ENCODE data around the gene RGSL1.

Gene RGSL1

DNA sequence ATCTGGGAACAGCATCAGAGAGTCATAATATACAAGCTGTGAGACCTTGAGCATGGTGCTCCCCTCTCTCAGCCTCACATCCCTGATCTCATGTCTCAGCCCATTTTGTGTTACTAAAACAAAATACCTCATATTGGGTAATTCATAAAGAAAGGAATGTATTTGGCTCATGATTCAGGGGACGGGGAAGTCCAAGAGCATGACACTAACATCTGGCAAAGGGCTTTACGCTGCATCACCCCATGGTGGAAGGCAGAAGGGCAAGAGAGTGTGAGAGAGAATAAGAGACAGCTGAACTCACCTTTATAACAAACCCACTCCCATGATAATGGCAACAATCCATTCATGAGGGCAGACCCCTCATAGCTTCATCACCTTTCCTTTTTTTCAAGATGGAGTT lies 102.6 kb downstream of the RGSL1 start:
- DNase-seq, result no peak

DNA sequence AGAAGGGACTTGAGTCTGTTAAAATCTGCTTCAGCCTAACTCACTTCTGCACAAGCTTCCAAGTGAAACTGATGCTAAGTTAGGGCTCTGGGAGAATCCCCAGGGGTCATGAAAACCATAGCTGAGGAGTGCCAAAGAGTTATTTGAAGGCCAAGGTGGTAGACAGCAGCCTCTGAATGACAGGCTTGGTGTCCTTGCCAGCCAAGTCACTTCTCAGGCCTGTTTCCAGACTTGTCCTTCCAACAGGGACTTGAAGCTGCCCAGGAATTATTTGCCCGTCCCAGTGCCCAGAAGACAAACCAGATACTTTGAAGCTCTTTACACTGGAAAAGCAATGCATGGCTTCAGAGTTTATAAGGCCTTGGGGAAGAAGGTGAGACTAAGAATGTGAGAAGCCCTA lies 105.5 kb downstream of the RGSL1 start:
- DNase-seq, result no peak

GRCh38 chr1:182556279-182556678 lies 106.3 kb downstream of the RGSL1 start:
- DNase-seq, result no peak

DNA sequence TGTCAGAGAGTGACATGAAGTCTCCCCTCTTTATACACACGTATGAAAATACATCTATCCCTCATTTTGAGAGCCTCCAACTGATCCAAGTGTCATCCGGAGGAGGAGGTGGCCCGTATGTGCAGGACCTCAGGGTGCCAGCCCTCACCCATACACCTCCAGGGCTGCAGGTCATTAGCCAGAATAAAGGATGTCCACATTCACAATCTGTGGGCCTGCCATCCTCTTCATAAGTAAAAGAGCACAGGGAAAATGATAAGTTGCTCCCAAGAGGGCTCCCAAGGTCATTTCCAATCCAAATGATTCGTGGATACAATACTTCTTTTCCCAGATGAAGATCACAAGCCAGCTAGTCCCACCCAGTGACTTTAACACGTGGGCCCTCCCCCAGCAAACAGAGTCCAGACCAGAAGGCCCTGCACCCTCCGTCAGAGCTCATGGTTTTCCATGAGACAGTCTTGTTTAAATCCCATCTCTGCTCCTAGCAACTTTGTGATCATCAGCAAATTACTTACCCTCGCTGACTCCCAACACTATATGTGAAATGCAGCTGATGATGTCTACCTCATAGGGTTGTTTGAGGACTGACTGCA lies 110.5 kb downstream of the RGSL1 start:
- no peak for DNase-seq

DNA sequence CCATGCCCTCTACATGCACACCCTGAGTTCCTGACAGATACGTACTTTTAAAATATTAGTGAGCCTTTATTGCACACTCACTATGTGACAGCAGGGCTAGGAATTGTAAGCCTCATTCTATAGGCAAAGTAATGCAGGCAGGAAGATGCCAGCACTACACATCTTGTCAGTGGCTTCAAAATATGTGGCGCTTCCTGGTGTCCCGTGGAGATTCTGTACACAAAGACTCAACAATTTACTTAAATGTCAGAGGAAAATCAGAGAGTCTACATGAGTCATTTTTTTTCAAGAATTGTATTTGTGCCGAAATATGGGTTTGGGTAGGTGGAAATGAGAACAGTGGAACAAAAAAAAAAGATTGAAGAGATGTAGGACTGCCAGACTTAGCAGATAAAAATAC lies 111.5 kb downstream of the RGSL1 start:
- no peak for DNase-seq

- no peak for DNase-seq
Observed at GRCh38 chr1:182563095-182563494, 113.1 kb downstream of the RGSL1 start.

DNA sequence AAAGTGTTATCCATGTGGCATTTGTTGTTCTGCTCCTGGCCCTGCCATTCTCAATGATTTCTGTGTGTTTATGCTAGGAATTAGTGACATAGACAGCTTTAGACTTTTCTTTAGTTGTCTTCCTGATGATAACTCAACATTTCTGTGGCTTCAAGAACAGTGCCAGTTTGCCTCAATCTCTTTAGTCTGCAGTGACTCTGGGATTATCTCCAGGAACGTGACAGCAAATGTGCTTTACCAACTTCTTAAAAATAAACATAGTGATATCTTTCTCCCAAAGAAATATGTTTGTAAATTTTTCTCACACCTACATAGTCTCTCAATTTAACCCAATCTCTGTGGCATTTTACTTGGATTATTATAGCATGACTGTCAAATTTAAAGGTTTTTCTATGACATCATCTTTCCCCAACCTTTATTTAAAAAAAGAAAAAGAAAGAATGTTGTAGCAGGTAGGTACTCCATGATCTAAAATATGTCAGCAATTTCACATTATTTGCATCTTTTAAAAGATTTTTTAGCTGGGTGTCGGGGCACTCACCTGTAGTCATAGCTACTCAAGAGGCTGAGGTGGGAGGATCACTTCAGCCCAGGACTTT lies 114.6 kb downstream of the RGSL1 start:
- no peak for DNase-seq

DNA sequence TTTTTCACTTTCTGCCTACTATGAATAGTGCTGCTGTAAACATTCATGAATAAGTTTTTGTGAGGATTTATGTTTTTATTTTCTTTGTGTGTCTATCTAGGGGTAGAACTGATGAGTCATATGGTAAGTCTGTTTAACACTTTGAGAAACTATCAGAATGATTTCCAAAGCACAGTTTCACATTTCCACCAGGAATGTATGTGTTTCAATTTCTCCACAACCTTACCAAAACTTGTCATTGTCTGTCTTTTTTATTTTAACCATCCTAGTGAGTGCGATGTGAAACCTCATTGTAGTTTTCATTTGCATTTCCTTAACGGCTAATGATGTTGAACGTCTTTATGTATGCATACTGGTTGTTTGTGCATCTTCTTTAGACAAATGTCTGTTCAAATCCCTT lies 115.6 kb downstream of the RGSL1 start:
- no peak for DNase-seq

DNA sequence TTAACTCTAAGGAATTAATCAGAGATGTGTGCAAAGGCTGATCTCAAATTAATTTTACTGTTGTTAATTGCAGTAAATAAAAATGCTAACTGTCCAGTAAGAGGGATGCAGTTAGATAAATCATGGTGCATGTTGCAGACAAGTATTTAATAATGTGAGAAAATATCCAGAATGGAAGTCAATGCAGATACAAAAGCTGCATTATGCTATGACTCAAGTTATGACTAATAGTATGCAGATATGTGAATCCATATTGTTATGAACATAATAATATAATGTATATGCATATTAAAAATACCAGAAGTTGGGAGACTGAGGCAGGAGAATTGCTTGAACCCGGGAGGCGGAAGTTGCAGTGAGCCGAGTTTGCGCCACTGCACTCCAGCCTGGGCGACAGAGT lies 117.7 kb downstream of the RGSL1 start:
- no peak for DNase-seq

DNA sequence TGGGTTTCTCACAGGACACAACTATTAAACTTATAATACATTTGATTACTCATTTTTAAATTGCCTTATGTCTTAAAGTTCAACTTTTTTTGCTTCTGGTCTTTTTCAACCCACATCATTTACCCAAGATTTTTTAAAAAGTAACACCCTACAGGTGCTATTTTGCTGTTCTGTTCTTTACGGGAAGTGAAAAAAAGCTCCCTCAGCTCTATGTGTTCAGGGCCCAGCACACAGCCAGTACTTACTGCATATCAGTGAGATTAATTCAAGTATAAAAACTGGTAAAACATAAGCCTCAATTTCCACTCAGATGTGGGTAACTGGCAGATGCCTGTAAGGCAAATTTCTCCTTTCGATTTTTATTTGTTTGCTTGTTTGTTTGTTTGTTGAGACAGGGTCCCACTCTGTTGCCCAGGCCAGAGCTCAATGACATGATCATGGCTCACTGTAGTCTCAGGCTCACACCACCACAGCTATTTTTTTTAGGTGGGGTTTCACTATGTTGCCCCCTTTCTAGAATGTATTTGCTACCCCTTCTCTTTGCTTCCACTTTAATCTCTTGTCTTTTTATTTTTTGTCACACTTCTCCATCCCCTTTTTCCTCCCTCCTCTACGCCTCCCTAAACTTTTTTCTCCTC lies 118.8 kb downstream of the RGSL1 start:
- DNase-seq, result no peak

DNA sequence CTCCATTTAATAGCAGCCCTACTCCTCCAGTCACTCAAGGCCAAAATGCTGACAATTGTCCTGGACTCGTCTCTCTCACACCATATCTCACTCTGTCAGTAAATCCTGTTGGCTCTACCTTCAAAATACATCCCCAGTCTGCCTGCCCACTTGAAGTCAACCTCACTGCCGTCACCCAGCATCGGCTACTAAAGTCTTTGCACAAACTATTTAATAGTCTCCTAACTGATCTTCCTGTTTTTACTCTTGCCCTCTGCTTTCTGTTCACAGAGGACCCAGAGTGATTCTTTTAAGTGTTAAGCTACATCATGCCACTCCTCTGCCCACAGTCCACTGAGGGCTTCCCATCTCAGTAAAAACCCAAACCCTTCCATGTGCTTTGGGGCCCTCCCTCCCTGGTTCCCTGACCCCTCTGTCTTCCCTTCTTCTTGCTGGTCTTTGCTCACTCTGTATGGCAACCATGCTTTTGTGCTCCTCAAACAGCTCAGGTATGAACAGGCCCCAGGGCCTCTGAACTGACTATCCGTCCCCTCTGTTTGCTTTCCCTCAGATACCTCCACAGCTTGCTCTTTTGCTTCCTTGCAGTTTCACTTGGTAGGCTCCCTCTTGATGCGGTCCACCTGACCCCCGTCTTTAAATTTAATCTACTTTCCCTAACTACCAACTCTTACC lies 120.1 kb downstream of the RGSL1 start:
- no peak for DNase-seq

DNA sequence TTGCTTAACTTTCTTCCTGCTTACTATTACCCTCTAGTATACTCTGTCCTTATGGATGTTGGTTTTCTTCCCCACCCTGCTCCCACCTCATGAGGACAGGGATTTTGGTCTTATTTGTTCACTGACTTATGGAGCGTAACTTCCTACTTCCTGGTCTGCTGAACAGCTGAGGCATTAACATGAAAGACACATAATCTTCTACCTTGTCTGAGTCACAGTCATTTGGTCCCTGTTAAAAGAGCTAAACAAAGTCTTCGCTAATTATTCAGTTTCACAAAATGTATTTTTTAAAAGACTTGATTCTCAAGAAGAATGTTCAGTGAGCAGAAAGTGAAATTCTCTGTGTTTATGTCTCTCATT lies 120.6 kb downstream of the RGSL1 start:
- DNase-seq, result no peak

DNA sequence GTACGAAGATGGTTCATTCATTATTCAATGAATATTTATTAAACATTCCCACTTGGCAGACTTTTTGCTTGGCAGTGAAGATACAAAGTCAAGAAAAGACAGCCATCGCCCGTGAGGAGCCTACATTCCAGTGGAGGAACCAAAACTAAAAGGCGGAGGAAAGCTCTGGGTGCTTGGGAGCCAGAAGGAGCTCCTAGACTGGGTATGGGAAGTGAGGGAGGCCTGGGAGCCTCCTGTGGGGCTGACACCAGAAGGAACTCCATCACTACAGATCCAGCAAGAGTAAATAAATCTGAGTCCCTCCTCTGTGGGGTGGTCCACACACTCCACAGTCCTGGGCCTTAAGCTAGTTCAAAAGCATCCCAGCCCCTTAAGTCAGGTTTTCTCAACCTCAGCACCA lies 124.2 kb downstream of the RGSL1 start:
- no peak for DNase-seq

DNA sequence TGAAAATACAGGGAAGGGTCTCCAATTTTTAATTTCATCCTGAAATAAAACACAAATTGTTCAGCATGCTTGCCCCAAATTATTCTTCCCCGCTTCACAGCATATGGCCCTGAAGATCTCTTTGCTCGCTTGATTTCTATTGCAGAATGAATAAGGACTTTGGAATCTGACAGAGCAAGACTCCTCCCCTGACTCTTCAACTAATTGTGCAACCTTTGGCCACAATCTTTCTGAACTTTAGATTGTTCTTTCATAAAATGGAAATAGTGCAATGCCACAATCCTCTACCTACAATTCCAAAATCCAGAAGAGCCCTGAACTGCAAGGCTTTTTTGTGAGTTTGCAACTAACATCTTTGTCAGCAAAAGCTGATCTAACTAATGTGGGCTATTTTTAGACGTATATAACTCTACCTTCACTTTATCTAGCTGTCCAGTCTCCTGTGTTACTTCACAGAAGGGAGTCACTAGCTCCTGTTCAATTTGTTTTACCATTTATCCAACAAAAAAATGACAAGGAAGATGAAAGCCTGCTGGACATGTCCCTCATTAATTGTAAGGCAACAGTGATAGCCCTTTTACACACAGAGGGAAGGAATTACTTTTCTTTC lies 125.7 kb downstream of the RGSL1 start:
- no peak for DNase-seq

DNA sequence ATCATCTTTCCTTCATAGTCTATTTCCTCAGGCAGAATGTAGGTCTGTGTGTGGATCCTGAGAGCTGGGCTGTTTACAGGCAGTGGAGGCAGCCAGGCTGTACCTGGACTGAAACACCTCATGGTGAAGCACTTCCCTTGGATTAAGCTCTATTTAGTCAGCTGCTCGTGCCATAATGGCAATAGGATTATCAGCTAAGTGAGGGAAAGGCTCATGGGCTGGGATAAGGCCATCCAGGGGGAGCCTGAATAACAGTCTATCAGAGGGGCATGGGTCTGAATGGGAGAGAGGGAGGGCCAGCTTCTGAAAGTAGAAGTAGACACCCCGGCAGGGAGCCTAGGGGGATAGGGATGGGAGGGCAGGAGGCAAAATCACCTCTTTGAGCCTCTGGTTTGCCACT lies 130.8 kb downstream of the RGSL1 start:
- DNase-seq, result no peak

DNA sequence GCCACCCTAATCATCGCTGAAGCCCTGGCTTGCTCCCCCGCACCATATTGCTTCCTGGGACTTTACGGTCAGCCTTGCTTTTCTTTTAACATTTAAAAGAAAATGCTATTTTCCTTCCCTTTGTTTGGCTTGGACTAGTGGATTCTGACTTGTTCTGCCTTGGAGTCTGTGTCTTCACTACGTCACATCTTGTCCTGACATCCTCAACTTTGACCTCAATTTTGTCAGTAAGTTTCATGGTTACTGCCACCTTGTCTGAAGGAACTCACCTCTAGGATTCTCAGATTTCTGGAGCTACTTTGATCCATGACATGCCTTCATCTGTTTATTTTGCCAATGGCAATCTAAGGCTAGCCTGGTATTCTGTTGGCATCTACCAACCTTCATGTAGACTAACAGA lies 134.8 kb downstream of the RGSL1 start:
- no peak for DNase-seq

DNA sequence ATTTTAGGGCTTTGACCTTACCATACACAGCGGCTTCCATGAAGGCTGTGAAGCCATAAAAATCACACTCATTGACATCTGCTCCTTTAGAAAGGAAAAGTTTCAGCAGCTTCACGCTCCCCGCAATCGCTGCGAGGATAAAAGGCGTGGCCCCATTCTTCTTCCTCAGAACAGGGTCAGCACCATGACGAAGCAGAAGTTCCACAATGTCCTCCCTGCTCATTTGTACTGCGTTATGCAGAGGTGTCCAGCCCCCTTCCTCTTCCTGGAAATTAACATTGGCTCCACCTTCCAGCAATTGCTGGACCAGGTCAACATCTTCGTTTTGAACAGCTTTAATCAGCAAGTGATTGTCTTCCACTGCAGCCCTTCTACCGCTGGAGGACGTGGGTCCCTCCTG lies 136.4 kb downstream of the RGSL1 start:
- no peak for DNase-seq

GRCh38 chr1:182587093-182587492 lies 137.1 kb downstream of the RGSL1 start:
- no peak for DNase-seq

DNA sequence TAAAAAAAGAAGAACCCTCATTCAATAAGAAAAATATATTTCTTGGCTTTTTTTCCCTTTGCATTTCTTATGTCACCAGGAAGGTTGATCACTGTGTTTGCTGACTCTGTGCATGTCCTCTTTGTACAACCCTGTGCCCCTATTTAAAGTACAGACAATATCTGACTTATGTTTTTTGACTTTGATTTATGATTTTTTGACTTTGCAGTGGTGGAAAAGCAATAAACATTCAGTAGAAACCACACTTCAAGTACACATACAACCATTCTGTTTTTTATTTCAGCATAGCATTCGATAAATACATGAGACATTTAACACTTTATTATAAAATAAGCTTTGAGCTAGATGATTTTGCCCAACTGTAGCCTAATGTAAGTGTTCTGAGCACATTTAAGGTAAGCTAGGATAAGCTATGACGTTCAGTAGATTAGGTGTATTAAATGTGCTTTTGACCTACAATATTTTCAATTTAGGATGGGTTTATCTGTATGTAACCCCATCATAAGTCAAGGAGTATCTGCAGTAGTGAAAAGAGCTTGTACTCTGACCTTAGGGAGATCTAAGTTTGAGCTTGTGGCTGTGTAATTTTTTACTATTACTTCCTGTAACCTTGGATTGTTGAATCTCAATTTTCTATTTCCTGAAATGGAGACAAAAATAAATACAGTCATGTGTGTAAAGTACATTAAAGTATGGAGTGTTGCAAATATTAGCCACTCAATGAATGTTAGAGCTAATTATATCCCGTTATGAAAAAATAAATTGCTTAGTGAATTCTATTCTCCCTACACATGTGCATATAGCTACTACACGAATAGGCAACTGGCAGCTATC lies 137.9 kb downstream of the RGSL1 start:
- no peak for DNase-seq

GRCh38 chr1:182588500-182589396 lies 138.8 kb downstream of the RGSL1 start, which contains the start of gene RNASEL:
RNASEL (minus strand) TSS chr1:182589256; CDS start chr1:182586806, 2,450 bp downstream.
- DNase-seq, result peak in 4 of 5 donors; percentile 30 to 79 (median 52)

DNA sequence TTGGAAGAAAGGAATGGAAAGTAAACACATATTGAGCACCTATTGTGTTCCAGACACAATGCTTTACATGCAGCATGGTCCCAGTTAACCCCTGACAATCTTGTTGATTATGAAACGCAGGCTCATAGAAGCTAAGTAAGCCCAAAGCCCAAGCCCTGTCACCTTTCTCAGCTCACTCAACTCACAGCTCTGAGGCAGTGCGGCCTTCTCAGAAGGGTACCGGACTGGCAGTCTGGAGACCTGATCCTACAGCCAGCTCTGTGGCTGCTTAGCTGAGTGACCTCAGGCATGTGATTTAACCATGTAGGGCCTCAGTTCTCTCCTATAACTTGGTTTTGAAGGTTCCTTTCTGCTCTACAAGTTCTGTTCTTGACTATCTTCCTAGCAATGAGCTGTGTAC lies 139.6 kb downstream of the RGSL1 start:
- DNase-seq, result no peak

DNA sequence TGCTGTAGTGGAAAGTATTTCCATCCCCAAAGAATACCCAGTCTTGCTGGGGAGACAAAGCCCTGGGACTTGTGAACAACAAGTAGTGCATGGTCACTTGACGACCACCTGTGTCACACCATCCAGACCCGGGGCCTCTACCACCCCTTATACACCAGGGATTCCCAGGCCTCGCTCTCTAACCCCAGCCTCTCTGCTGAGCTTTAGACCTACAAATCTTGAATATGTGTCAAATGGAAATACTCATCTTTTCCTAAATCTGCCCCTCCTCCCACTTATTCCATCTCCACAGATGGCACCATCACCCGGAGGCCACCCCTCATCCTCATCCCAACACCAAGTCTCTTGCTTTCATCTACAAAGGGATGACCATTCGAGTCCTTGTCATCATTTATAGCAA lies 140.0 kb downstream of the RGSL1 start:
- no peak for DNase-seq
